A172 (cell line): Measurements from ENCODE around the gene P4HA2. TPM values are rescaled to one million over a fixed set of nuclear protein-coding genes. Genes with fewer than 3 reads are reported as not detected.

Source experiments
- DNase-seq: peaks from one replicate; pipeline ENCODE4 v3.0.0-alpha.2; 2015; ENCODE audit warnings: low spot score
- total RNA-seq: library from RNA; depleted of rRNA; stranded (reverse); fragments of >200 nt; shearing (Covaris generic); gene quantifications from 2 replicates; pipeline ENCODE4 v1.2.3, GENCODE V29; 2014

Gene P4HA2
- total RNA-seq, 1 experiment from 2014 or later, result 58.7 TPM

DNA sequence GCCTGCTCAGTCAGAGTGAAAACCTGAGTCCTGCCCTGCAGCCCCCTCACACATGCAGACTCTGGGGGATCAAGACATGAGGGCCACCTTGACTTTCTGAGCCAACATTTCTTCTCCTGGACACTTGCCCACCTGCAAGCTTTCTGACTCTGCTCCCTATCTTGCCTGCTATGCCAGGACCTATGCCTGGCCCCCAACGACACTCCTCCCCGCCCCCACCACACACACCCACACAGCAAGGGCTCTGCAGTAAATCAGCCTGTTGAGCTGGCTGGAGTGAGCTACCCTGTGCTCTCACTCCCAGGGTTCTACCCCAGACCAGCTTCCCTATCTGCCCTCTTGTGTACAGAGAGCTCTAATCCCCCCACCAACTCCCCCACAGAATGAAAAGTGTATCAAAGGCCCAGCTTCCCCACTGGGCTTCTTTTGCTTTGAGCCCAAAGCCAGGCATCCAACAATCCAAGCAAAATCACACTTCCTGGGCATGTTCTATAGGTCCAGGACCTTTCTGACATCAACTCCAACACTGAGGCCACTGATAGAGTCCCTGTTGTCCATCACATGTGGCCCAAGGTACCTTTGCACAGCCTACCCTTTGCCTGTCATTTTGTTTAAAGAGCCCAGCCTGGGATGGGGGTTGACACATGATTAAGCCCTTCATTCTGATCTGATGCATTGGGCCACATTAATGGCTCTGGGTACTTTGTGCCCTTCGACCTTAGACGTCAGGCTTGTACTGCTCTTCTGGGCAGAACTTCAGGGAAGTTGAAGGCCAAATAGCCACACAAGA, 37.1 kb upstream of the P4HA2 start:
- no peak for DNase-seq

DNA sequence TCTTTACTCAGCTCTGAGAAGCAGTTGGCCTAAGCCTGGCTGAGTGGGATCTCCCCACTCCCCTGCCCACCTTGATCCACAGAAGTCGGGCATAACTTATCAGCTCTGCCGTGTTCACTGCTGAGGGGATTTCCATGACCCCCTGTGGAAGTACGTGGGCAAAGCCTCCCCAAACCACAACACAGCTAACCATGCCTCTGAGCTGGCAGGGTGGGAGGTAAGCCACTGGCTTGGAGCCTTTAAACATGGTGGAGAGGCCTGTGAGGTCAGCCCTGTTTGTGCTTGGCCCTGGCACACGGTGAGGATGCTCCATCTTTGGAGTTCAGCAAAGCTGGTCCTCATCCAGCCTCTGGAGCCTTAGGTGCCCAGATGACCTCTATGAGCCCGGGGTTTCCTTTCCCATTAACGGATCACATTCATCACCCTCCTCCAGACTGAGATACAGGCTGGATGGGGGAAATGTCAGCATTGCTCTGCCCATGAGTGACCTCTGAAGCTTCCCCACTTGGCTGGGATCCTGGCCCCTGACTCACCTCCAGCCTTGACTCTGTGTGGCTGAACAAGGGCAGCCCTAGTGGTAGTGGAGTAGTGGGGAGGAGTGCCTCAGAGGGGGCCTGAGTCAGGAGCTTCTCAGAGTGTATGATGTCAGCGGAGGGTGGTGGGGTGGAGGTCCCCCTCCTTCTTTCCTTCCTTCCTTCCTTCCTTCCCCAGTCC, 36.1 kb upstream of the P4HA2 start:
- DNase-seq, result peak; percentile 91

DNA sequence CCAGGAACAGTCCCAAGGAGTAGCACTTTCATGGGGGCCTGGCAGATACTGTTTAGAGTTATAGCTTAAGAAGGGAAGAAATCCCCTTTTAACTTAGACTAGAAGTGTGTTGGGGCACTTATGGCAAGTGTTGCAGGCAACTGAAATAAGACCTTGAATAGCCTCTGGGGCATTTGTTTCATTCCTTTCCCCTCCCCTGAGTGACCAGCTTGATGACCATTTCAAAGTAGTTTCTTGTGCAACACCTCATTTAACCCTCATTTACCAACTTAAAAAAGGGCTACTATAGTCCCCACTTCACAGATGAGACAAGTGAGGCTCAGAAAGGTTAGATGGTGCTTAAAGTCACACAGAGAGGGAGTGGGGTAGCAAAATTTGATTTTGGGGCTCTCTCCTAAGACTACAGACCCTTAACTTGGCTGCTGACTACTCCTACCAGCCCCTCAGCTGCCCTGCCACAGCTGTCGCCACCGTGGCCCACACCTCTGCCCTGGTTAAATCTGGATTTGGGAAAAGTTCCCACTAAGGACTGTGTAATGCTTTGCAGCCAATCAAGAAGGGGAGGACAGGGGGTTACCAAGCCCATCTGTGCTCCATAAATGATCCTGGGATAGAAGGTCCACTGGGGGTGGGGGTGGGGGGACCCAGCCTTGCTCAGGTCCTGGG, 35.4 kb upstream of the P4HA2 start:
- DNase-seq, result no peak

DNA sequence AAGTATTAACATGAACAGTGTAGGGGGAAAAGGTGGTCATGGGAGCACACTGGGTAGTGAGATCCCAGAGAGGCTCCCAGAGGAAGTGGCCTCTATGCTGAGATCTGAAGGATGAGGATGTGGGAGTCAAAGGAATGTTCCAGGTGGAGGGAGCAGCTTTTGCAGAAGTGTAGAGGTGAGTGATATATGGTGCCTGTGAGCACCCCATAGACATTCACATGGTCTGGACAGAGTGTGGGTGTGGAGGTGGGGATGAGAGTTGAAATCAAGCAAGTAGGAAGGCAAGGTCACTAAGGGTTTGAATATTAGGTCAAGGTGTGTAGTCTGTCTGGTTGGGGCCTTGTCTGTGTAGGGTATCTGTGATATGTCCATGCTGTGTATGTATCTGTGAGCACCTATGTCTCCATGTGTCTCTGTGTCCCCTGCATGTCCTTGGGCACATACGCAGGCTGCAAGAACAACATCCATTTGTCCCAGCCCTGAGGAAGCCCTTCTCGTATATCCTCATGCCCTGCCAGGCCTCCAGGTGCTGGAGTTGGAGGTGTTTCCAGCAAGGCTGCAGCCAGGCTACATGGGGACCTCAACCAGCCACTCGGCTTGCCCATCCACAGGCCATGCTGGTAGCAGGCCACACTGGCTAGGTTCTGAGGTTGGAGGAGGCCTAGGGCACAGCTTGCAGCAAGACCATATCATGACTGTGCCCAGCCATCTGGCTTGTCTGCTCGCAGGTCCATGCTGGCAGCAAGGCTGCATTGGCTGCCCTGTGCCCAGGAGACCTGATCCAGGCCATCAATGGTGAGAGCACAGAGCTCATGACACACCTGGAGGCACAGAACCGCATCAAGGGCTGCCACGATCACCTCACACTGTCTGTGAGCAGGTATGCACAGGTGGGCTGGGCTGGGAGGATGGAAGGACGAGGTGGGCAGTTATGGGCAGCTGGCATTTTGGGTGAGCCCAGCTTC, 34.5 kb upstream of the P4HA2 start:
- DNase-seq, result no peak

GRCh38 chr5:132260714-132261551, 33.3 kb upstream of the P4HA2 start:
- DNase-seq, result peak; percentile 96

- peak; percentile 62 for DNase-seq
Observed at GRCh38 chr5:132260051-132260450, 32.4 kb upstream of the P4HA2 start.

DNA sequence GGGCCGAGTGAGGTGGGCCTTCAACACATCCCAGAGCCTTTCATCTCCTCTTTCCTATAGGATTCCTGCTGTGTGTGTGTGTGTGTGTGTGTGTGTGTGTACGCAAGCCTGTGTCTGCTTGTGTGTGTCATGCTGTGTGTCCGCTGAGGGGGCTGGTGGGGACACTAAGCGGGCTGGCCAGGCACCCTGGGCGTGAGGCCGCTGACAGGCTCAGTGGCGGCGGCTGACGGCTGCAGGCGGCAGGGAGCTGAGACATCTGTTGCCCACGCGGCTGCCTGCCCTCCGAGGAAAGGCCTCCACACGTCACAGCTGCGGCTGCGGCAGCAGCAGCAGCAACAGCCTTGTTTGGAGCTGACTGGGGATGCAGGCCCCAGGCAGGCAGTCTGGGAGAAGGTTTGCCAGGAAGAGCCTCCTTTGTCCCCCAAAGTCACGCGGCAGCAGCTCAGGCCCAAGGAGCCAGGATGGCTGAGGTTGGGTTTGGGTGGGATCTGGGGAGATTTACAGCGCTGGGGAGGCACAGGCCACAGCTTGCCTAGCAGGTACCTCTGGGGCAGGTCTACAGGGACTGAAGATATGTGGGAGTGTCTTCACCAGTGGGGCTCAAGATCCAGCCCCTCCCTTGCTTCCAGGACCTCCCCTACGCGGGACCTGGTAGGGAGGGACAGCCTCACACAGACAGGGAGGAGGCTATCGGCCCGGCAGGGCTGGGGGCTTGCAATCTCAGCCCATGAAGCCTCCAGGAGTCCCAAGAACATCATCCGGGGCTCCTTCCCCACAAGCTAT, 31.6 kb upstream of the P4HA2 start:
- DNase-seq, result no peak

DNA sequence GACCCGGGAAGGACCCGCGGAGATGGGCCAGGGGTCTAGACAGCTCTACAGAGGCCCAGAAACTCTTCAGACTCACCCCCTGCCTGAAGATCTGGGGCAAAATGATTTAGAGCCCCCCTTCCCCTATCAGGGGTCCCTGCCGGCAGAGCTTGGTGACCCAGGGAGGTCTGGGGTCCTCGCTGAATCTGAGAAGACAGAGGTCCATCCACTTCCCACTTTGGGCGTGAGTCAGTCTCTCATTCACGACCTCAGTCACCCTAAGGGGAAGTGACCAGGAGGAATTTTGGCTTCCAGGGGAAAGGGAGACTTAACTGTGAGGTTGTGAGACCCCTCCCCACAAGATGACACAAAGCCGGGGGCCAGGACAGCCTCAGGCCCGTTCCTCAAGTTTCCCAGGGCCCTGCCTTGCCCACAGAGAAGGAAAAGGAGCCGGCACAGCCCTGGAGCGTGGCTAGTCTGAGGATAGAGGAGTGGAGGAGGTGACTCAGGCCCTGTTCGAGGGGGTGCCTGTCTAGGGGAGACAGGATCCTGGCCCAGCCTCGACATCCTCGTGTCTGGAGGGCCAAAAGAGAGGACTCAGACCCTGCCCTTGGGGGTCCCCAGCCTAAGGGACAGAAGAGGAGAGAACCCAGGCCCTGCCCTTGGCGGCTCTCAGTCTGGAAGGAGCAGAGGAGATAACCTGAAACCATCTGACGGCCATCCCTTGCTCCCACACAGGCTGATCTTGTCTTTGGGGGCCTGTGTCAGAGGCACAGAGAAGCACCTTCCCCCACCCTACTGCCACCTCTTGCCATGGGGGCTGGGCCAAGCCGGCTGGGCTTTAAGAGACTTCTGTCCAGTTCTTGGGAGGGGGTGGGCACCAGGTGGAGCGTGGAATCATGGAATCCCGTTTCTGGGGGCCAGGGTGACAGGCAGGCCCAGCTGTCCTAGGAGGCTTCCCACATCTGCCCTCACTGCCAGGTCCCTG, 30.7 kb upstream of the P4HA2 start:
- DNase-seq, result no peak

GRCh38 chr5:132257131-132258101, 29.8 kb upstream of the P4HA2 start, which contains the start of gene PDLIM4:
TSS of gene PDLIM4 (plus strand) at chr5:132257696. CDS start at chr5:132257735, 39 bp downstream.
- no peak for DNase-seq

GRCh38 chr5:132256783-132257130, 29.1 kb upstream of the P4HA2 start:
- no peak for DNase-seq

- no peak for DNase-seq
Observed at GRCh38 chr5:132256086-132256782, 28.6 kb upstream of the P4HA2 start.

GRCh38 chr5:132254321-132254977, 26.8 kb upstream of the P4HA2 start:
- DNase-seq, result peak; percentile 29

- no peak for DNase-seq
Observed at GRCh38 chr5:132253452-132254320, 26.0 kb upstream of the P4HA2 start.

GRCh38 chr5:132253008-132253441, 25.4 kb upstream of the P4HA2 start:
- no peak for DNase-seq

- DNase-seq, result peak; percentile 91
Observed at GRCh38 chr5:132251220-132251725, 23.6 kb upstream of the P4HA2 start.
